Esophagus muscularis mucosa (tissue), 3 donors: ENCODE data around the gene ZBTB22.

Source experiments
- POLR2A ChIP-seq: fragments of 450-650 bp; IDR thresholded peaks from one replicate; pipeline ENCODE4 v1.6.1; 2017; ENCODE audit warnings: antibody characterized with exemption, moderate library complexity, mild to moderate bottlenecking, low read depth
- POLR2AphosphoS5 ChIP-seq, 2 donors: sonication (generic); formaldehyde crosslinking; IDR thresholded peaks; one replicate each; pipeline ENCODE4 v1.6.1; 2017; ENCODE audit warnings: antibody characterized with exemption in 2 of 2
- TF ChIP-seq, protein P1 (sequence below), 3 experiments: fragments of 200-600 bp in 2 of 3; fragments of 450-650 bp in 1 of 3; sonication (generic) in 2 of 3; IDR thresholded peaks; one replicate each; pipeline ENCODE4 v1.5.1; 2017 to 2019; ENCODE audit warnings: antibody characterized with exemption in 3 of 3, mild to moderate bottlenecking in 2 of 3, moderate library complexity in 1 of 3

DNA sequence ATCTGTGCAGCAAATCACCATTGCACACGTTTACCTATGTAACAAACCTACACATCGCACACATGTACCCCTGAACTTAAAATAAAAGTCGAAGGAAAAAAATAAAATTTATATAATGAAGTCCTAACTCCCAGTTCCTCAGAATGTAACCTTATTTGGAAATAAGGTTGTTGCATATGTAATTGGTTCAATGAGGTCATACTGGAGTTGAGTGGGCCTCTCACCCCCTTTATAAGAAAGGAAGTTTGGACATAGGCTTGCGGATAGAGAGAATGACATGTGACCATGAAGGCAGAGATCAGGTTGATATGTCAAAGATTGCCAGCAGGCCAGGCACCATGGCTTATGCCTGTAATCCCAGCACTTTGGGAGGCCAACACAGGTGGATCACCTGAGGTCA, 16.1 kb upstream of the ZBTB22 start:
- TF ChIP-seq POLR2AphosphoS5 (IDR thresholded peaks at IDR 0.05) (no peak), POLR2A (no peak)
- TF ChIP-seq, protein P1, sequence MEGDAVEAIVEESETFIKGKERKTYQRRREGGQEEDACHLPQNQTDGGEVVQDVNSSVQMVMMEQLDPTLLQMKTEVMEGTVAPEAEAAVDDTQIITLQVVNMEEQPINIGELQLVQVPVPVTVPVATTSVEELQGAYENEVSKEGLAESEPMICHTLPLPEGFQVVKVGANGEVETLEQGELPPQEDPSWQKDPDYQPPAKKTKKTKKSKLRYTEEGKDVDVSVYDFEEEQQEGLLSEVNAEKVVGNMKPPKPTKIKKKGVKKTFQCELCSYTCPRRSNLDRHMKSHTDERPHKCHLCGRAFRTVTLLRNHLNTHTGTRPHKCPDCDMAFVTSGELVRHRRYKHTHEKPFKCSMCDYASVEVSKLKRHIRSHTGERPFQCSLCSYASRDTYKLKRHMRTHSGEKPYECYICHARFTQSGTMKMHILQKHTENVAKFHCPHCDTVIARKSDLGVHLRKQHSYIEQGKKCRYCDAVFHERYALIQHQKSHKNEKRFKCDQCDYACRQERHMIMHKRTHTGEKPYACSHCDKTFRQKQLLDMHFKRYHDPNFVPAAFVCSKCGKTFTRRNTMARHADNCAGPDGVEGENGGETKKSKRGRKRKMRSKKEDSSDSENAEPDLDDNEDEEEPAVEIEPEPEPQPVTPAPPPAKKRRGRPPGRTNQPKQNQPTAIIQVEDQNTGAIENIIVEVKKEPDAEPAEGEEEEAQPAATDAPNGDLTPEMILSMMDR (IDR thresholded peaks at IDR 0.05), result no peak
